Gastrocnemius medialis (tissue), 4 donors: Measurements from ENCODE around the gene REEP1.

Experiments
- POLR2A ChIP-seq, 2 donors: fragments of 450-650 bp; IDR thresholded peaks; one replicate each; pipeline ENCODE4 v1.6.1; 2017; ENCODE audit warnings: antibody characterized with exemption in 2 of 2, mild to moderate bottlenecking in 2 of 2, moderate library complexity in 2 of 2
- TF ChIP-seq, protein P1 (sequence below), 5 experiments: fragments of 450-650 bp in 3 of 5; fragments of 200-600 bp in 2 of 5; sonication (generic) in 2 of 5; IDR thresholded peaks in 4 of 5; conservative IDR thresholded peaks in 1 of 5; 1 replicate in 4 of 5; 2 replicates in 1 of 5; pipeline ENCODE4 v1.5.1; 2016 to 2019; ENCODE audit warnings: antibody characterized with exemption in 5 of 5, mild to moderate bottlenecking in 3 of 5, moderate library complexity in 3 of 5

DNA sequence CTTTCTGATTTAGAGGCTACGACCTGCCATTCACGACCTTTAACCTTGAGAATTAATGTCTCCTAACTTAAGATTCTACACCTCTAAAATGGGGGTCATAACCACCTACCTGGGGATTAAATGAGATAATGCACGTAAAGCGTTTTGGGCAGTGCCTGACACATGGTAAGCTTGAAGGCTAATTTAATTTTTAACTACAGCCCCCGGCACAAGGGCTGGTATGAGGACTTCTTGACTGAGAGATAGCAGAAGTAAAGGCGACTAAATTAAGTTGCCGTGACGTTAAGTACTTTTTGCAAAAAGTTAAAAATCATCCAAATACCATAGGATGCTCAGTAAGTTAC, 137.6 kb downstream of the REEP1 start:
- TF ChIP-seq, protein P1, sequence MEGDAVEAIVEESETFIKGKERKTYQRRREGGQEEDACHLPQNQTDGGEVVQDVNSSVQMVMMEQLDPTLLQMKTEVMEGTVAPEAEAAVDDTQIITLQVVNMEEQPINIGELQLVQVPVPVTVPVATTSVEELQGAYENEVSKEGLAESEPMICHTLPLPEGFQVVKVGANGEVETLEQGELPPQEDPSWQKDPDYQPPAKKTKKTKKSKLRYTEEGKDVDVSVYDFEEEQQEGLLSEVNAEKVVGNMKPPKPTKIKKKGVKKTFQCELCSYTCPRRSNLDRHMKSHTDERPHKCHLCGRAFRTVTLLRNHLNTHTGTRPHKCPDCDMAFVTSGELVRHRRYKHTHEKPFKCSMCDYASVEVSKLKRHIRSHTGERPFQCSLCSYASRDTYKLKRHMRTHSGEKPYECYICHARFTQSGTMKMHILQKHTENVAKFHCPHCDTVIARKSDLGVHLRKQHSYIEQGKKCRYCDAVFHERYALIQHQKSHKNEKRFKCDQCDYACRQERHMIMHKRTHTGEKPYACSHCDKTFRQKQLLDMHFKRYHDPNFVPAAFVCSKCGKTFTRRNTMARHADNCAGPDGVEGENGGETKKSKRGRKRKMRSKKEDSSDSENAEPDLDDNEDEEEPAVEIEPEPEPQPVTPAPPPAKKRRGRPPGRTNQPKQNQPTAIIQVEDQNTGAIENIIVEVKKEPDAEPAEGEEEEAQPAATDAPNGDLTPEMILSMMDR (IDR thresholded peaks at IDR 0.05 in 4 of 5, conservative IDR thresholded peaks at IDR 0.05 in 1 of 5), result no peak
- TF ChIP-seq POLR2A (IDR thresholded peaks at IDR 0.05), result no peak
